HL-60 (cell line): ENCODE data around the gene ANTXR1.

Experiments
- DNase-seq, 2 experiments: peaks; one replicate each; pipeline ENCODE4 v3.0.0-alpha.2; 2010 to 2020; ENCODE audit warnings: low read depth in 1 of 2, low spot score in 1 of 2
- H3K27ac ChIP-seq: fragments of 250-450 bp; sonication (Bioruptor Pico); replicated peaks from 2 replicates; pipeline ENCODE4 v1.5.1; 2020; ENCODE audit warnings: mild to moderate bottlenecking, moderate library complexity
- H3K27me3 ChIP-seq: fragments of 250-450 bp; sonication (Bioruptor Pico); 2 replicates; pipeline ENCODE4 v1.5.1; 2021; ENCODE audit warnings: mild to moderate bottlenecking, moderate library complexity; ENCODE audit not compliant: insufficient read depth, poor library complexity, severe bottlenecking
- H3K4me3 ChIP-seq: replicated peaks from 2 replicates; pipeline ENCODE4 v1.5.1; 2011; ENCODE audit warnings: mild to moderate bottlenecking, control low read depth, low read length; ENCODE audit not compliant: insufficient read depth
- CTCF ChIP-seq: IDR thresholded peaks from one replicate; pipeline ENCODE4 v1.5.1; 2011; ENCODE audit warnings: low read length, control low read depth, inconsistent platforms; ENCODE audit not compliant: insufficient read depth
- GABPA ChIP-seq: IDR thresholded peaks from 2 replicates; pipeline ENCODE4 v1.6.1; 2012; ENCODE audit warnings: low read depth
- POLR2AphosphoS5 ChIP-seq: IDR thresholded peaks from 2 replicates; pipeline ENCODE4 v1.6.1; 2012; ENCODE audit warnings: low read depth
- REST ChIP-seq: IDR thresholded peaks from 2 replicates; pipeline ENCODE4 v1.6.1; 2012; ENCODE audit warnings: low read depth; ENCODE audit not compliant: insufficient replicate concordance
- SPI1 ChIP-seq: IDR thresholded peaks from 2 replicates; pipeline ENCODE4 v1.6.1; 2012; ENCODE audit warnings: low read depth, mild to moderate bottlenecking, borderline replicate concordance

The ANTXR1 gene

GRCh38 chr2:69139778-69140670 is 127.0 kb downstream of the ANTXR1 start:
- Histone ChIP-seq H3K27ac (no peak overlapping the region), H3K27me3 (no peaks in the 10 kb centered on the region), H3K4me3 (no peak overlapping the region)
- no peak for DNase-seq
- TF ChIP-seq POLR2AphosphoS5 (no peak), REST (no peak), GABPA (no peak), SPI1 (no peak), CTCF (no peak)

GRCh38 chr2:69141061-69141460 is 128.1 kb downstream of the ANTXR1 start:
- Histone ChIP-seq H3K4me3 (no peak overlapping the region), H3K27ac (no peak overlapping the region), H3K27me3 (no peaks in the 10 kb centered on the region)
- peak; percentile 55; the same call in 1 of the 2 replicates for TF ChIP-seq SPI1
- TF ChIP-seq CTCF, result no peak
- DNase-seq, result peak in 1 of 2 experiments; percentile 39

- Histone ChIP-seq H3K27ac (no peak overlapping the region), H3K4me3 (no peak overlapping the region), H3K27me3 (no peaks in the 10 kb centered on the region)
- DNase-seq, result no peak
- TF ChIP-seq GABPA (no peak), REST (no peak), SPI1 (no peak), POLR2AphosphoS5 (no peak), CTCF (no peak)
Measured at GRCh38 chr2:69143748-69144360, 130.9 kb downstream of the ANTXR1 start.
